Chondrocyte (in vitro differentiated cells): Measurements from ENCODE around the gene INTS11. TPM values are rescaled to one million over a fixed set of nuclear protein-coding genes. Genes with fewer than 3 reads are reported as not detected.

Source experiments
- DNase-seq: peaks from one replicate; pipeline ENCODE4 v3.0.0; 2021; ENCODE audit warnings: mixed read lengths, low spot score
- H3K27ac Mint-ChIP-seq: one replicate; pipeline ENCODE4 v1.8.0; 2021; ENCODE audit warnings: mild to moderate bottlenecking, moderate library complexity, mixed read lengths; ENCODE audit not compliant: unreplicated experiment
- H3K27me3 Mint-ChIP-seq: 2 replicates; pipeline ENCODE4 v1.8.0; 2021; ENCODE audit warnings: low read depth, mixed read lengths
- H3K36me3 Mint-ChIP-seq: 2 replicates; pipeline ENCODE4 v1.8.0; 2021; ENCODE audit warnings: low read depth, mixed read lengths
- H3K4me1 Mint-ChIP-seq: 2 replicates; pipeline ENCODE4 v1.8.0; 2021; ENCODE audit warnings: low read depth, mild to moderate bottlenecking, mixed read lengths
- H3K4me3 Mint-ChIP-seq: one replicate; pipeline ENCODE4 v1.8.0; 2021; ENCODE audit warnings: mild to moderate bottlenecking, moderate library complexity, mixed read lengths; ENCODE audit not compliant: unreplicated experiment
- H3K9me3 Mint-ChIP-seq: 2 replicates; pipeline ENCODE4 v1.8.0; 2021; ENCODE audit warnings: low read depth, mixed read lengths
- CTCF ChIP-seq: fragments of 200-600 bp; sonication (generic); IDR thresholded peaks from 2 replicates; pipeline ENCODE4 v1.5.0; 2021; ENCODE audit warnings: antibody characterized with exemption, mild to moderate bottlenecking, moderate library complexity
- total RNA-seq: library from RNA; stranded (reverse); gene quantifications from 3 replicates; pipeline ENCODE4 v1.2.1, GENCODE V29; 2021

The INTS11 gene
- total RNA-seq, 1 donor from 2014 or later, result 73.8 TPM

- no peaks in the 10 kb centered on the region for H3K9me3 Mint-ChIP-seq
- H3K4me3 Mint-ChIP-seq, result no peak overlapping the region
- TF ChIP-seq CTCF, result no peak
- DNase-seq, result no peak
- no peaks in the 10 kb centered on the region for H3K27me3 Mint-ChIP-seq
- peaks cover 20% of the 10 kb centered on the region for H3K4me1 Mint-ChIP-seq
- H3K36me3 Mint-ChIP-seq, result peaks cover 14% of the 10 kb centered on the region
- H3K27ac Mint-ChIP-seq, result no peak overlapping the region
Observed at GRCh38 chr1:1315435-1315954, 9.0 kb downstream of the INTS11 start.

GRCh38 chr1:1314678-1315335, 9.7 kb downstream of the INTS11 start:
- H3K27me3 Mint-ChIP-seq, result no peaks in the 10 kb centered on the region
- peaks cover 14% of the 10 kb centered on the region for H3K36me3 Mint-ChIP-seq
- peaks cover 20% of the 10 kb centered on the region for H3K4me1 Mint-ChIP-seq
- H3K4me3 Mint-ChIP-seq, result no peak overlapping the region
- TF ChIP-seq CTCF, result no peak
- H3K9me3 Mint-ChIP-seq, result no peaks in the 10 kb centered on the region
- H3K27ac Mint-ChIP-seq, result no peak overlapping the region
- no peak for DNase-seq

- Mint-ChIP-seq H3K27ac (no peak overlapping the region), H3K4me1 (peaks cover 18% of the 10 kb centered on the region), H3K36me3 (peaks cover 14% of the 10 kb centered on the region), H3K9me3 (no peaks in the 10 kb centered on the region), H3K4me3 (no peak overlapping the region), H3K27me3 (no peaks in the 10 kb centered on the region)
- no peak for DNase-seq
- no peak for TF ChIP-seq CTCF
Observed at GRCh38 chr1:1314237-1314586, 10.2 kb downstream of the INTS11 start.

GRCh38 chr1:1313500-1314236, 10.8 kb downstream of the INTS11 start:
- Mint-ChIP-seq H3K9me3 (no peaks in the 10 kb centered on the region), H3K4me3 (no peak overlapping the region), H3K4me1 (peaks cover 14% of the 10 kb centered on the region), H3K27me3 (no peaks in the 10 kb centered on the region), H3K36me3 (peaks cover 14% of the 10 kb centered on the region), H3K27ac (no peak overlapping the region)
- no peak for DNase-seq
- TF ChIP-seq CTCF, result no peak

GRCh38 chr1:1312450-1313314, 11.8 kb downstream of the INTS11 start:
- no peaks in the 10 kb centered on the region for H3K9me3 Mint-ChIP-seq
- H3K27ac Mint-ChIP-seq, result no peak overlapping the region
- peaks cover 14% of the 10 kb centered on the region for H3K36me3 Mint-ChIP-seq
- no peak for DNase-seq
- peaks cover 5% of the 10 kb centered on the region for H3K4me1 Mint-ChIP-seq
- no peak overlapping the region for H3K4me3 Mint-ChIP-seq
- TF ChIP-seq CTCF, result no peak
- no peaks in the 10 kb centered on the region for H3K27me3 Mint-ChIP-seq
